A673 (cell line): ENCODE measurements around the gene NUP62. TPM values are rescaled to one million over a fixed set of nuclear protein-coding genes. Genes with fewer than 3 reads are reported as not detected.

ENCODE experiments used
- BruUV-seq: library from RNA; stranded (reverse); fragments of 400-500 nt; replicated peaks from 2 replicates; lab custom pipeline; 2021; lab: Mats Ljungman, UMichigan
- CTCF ChIA-PET: fragments of 300-600 bp; sonication (Branson Sonifier 250); formaldehyde crosslinking; loops from one replicate; lab custom pipeline; 2022; ENCODE audit warnings: antibody characterized with exemption; lab: Charles Lee
- POLR2A ChIA-PET: fragments of 300-600 bp; sonication (Branson Sonifier 250); formaldehyde crosslinking; loops from one replicate; lab custom pipeline; 2022; ENCODE audit warnings: antibody characterized with exemption; ENCODE audit not compliant: low non-redundant PET; lab: Charles Lee
- DNase-seq: peaks from one replicate; pipeline ENCODE4 v3.0.0-alpha.2; 2015; ENCODE audit warnings: low spot score
- H3K27ac ChIP-seq: fragments of 200-600 bp; sonication (generic); 2 replicates; pipeline ENCODE4 v1.5.1; 2016; ENCODE audit warnings: mixed run types, low read depth, mild to moderate bottlenecking, mixed read lengths, antibody characterized with exemption, low read length; ENCODE audit not compliant: poor library complexity, severe bottlenecking
- H3K27me3 ChIP-seq: fragments of 200-600 bp; sonication (generic); replicated peaks from 2 replicates; pipeline ENCODE4 v1.6.1; 2017; ENCODE audit warnings: mixed run types, low read depth, mild to moderate bottlenecking, mixed read lengths, antibody characterized with exemption, low read length; ENCODE audit not compliant: insufficient read depth, poor library complexity
- H3K36me3 ChIP-seq: fragments of 200-600 bp; sonication (generic); 2 replicates; pipeline ENCODE4 v1.6.1; 2016; ENCODE audit warnings: mixed run types, mild to moderate bottlenecking, mixed read lengths, antibody characterized with exemption, low read length; ENCODE audit not compliant: insufficient read depth, poor library complexity, severe bottlenecking
- H3K4me1 ChIP-seq: fragments of 200-600 bp; sonication (generic); 2 replicates; pipeline ENCODE4 v1.6.1; 2017; ENCODE audit warnings: mixed run types, mild to moderate bottlenecking, mixed read lengths, antibody characterized with exemption, low read length; ENCODE audit not compliant: insufficient read depth, poor library complexity, severe bottlenecking
- H3K4me3 ChIP-seq: fragments of 200-600 bp; sonication (generic); 2 replicates; pipeline ENCODE4 v1.5.1; 2016; ENCODE audit warnings: low read depth, mixed run types, mild to moderate bottlenecking, mixed read lengths, low read length; ENCODE audit not compliant: poor library complexity, severe bottlenecking
- H3K9me3 ChIP-seq: fragments of 200-600 bp; sonication (generic); 2 replicates; pipeline ENCODE4 v1.6.1; 2016; ENCODE audit warnings: mixed run types, low read depth, mild to moderate bottlenecking, mixed read lengths, antibody characterized with exemption, low read length; ENCODE audit not compliant: poor library complexity, severe bottlenecking
- CTCF ChIP-seq: fragments of 300-800, 200-600 bp; sonication (generic); conservative IDR thresholded peaks from 2 replicates; pipeline ENCODE4 v1.5.1; 2017; ENCODE audit warnings: low read depth, mild to moderate bottlenecking, antibody characterized with exemption, low read length, moderate library complexity, mixed read lengths
- EZH2 ChIP-seq: fragments of 200-600 bp; sonication (generic); IDR thresholded peaks from 2 replicates; pipeline ENCODE4 v1.6.1; 2017; ENCODE audit warnings: borderline replicate concordance, low read depth, mild to moderate bottlenecking, mixed read lengths, antibody characterized with exemption, low read length; ENCODE audit not compliant: poor library complexity, severe bottlenecking
- intact Hi-C: fragments of 100-400 bp; cut with micrococcal nuclease; formaldehyde crosslinking; loops from one replicate; pipeline ENCODE4 v1.10.0; 2022; ENCODE audit not compliant: unreplicated experiment
- total RNA-seq: library from RNA; stranded (reverse); gene quantifications from 2 replicates; pipeline ENCODE4 v1.2.3, GENCODE V29; 2021

The NUP62 gene
- total RNA-seq, 1 experiment from 2014 or later, result 98.5 TPM

- TF ChIP-seq EZH2, result no peak
- TF ChIP-seq CTCF, result peak; percentile 22; the same call in 1 of the 2 replicates
- H3K9me3 ChIP-seq, result no peaks in the 10 kb centered on the region
- no peaks in the 10 kb centered on the region for H3K4me1 ChIP-seq
- ChIA-PET CTCF (no interaction called here), POLR2A (no interaction called here)
- no peak overlapping the region for H3K4me3 ChIP-seq
- H3K36me3 ChIP-seq, result peaks cover 31% of the 10 kb centered on the region
- no TSS peak for BruUV-seq
- intact Hi-C loops, result no loop called here
- no peak for DNase-seq
- H3K27me3 ChIP-seq, result no peaks in the 10 kb centered on the region
- H3K27ac ChIP-seq, result no peak overlapping the region
Observed at GRCh38 chr19:49915271-49915670, 14.0 kb downstream of the NUP62 start.

- Histone ChIP-seq H3K4me3 (no peak overlapping the region), H3K27me3 (no peaks in the 10 kb centered on the region), H3K4me1 (no peaks in the 10 kb centered on the region), H3K9me3 (no peaks in the 10 kb centered on the region), H3K36me3 (peaks cover 46% of the 10 kb centered on the region), H3K27ac (no peak overlapping the region)
- no TSS peak for BruUV-seq
- intact Hi-C loops, result no loop called here
- POLR2A ChIA-PET, result interaction anchor here (0.5 kb wide), 1 partner anchor 11 kb away, joined by 3 read pairs; no protein-coding TSS in a partner anchor
- CTCF ChIA-PET, result interaction anchor here (0.6 kb wide), 1 partner anchor 16 kb away, joined by 3 read pairs; no protein-coding TSS in a partner anchor
- no peak for DNase-seq
- TF ChIP-seq EZH2 (no peak), CTCF (no peak)
Observed at GRCh38 chr19:49913720-49914119, 15.6 kb downstream of the NUP62 start.

- ChIA-PET POLR2A (interaction anchor here (0.5 kb wide), 1 partner anchor 11 kb away, joined by 3 read pairs; no protein-coding TSS in a partner anchor), CTCF (interaction anchor here (0.6 kb wide), 1 partner anchor 17 kb away, joined by 3 read pairs; no protein-coding TSS in a partner anchor)
- BruUV-seq, result no TSS peak
- Histone ChIP-seq H3K4me1 (no peaks in the 10 kb centered on the region), H3K9me3 (no peaks in the 10 kb centered on the region), H3K36me3 (peaks cover 48% of the 10 kb centered on the region), H3K27ac (no peak overlapping the region), H3K27me3 (no peaks in the 10 kb centered on the region), H3K4me3 (no peak overlapping the region)
- TF ChIP-seq CTCF (peak; percentile 50), EZH2 (no peak)
- DNase-seq, result no peak
- intact Hi-C loops, result no loop called here
Observed at GRCh38 chr19:49912965-49913685, 16.2 kb downstream of the NUP62 start.
